Astrocyte (in vitro differentiated cells and primary cell): ENCODE measurements around the gene SETD1B. TPM values are rescaled to one million over a fixed set of nuclear protein-coding genes. Genes with fewer than 3 reads are reported as not detected.

Experiments
- DNase-seq: peaks from one replicate; pipeline ENCODE4 v3.0.0-alpha.2; 2010; ENCODE audit warnings: low read depth
- FAIRE-seq: peaks from 2 replicates; lab custom pipeline; 2011; peaks lifted over from hg19 to GRCh38; lab: Jason Lieb, UNC
- H2AFZ ChIP-seq: 2 replicates; pipeline ENCODE4 v1.6.0; 2012; ENCODE audit warnings: low read depth, low read length, inconsistent platforms
- H3K27ac ChIP-seq: 2 replicates; pipeline ENCODE4 v1.5.1; 2011; ENCODE audit warnings: low read depth, low read length, inconsistent platforms
- H3K27me3 ChIP-seq: 2 replicates; pipeline ENCODE4 v1.6.0; 2011; ENCODE audit warnings: low read length, inconsistent platforms; ENCODE audit not compliant: insufficient read depth
- H3K36me3 ChIP-seq: 2 replicates; pipeline ENCODE4 v1.5.1; 2011; ENCODE audit warnings: low read length, inconsistent platforms; ENCODE audit not compliant: insufficient read depth
- H3K4me1 ChIP-seq: 2 replicates; pipeline ENCODE4 v1.5.1; 2011; ENCODE audit warnings: low read length, inconsistent platforms; ENCODE audit not compliant: insufficient read depth
- H3K4me2 ChIP-seq: 2 replicates; pipeline ENCODE4 v1.6.0; 2012; ENCODE audit warnings: low read length, inconsistent platforms
- H3K4me3 ChIP-seq: 2 replicates; pipeline ENCODE4 v1.5.1; 2011; ENCODE audit warnings: low read depth, mild to moderate bottlenecking, low read length, inconsistent platforms; ENCODE audit not compliant: insufficient read depth
- H3K79me2 ChIP-seq: 2 replicates; pipeline ENCODE4 v1.6.0; 2012; ENCODE audit warnings: mild to moderate bottlenecking, low read length, inconsistent platforms; ENCODE audit not compliant: insufficient read depth
- H3K9ac ChIP-seq: 2 replicates; pipeline ENCODE4 v1.6.0; 2012; ENCODE audit warnings: mild to moderate bottlenecking, low read length, inconsistent platforms
- H3K9me3 ChIP-seq: 2 replicates; pipeline ENCODE4 v1.5.1; 2012; ENCODE audit warnings: low read depth, mild to moderate bottlenecking, low read length, inconsistent platforms; ENCODE audit not compliant: insufficient read depth
- H4K20me1 ChIP-seq: 2 replicates; pipeline ENCODE4 v1.6.0; 2012; ENCODE audit warnings: low read length, inconsistent platforms; ENCODE audit not compliant: insufficient read depth
- H3K27ac Mint-ChIP-seq: one replicate; pipeline ENCODE4 v1.8.0; 2021; ENCODE audit warnings: mild to moderate bottlenecking, mixed read lengths; ENCODE audit not compliant: unreplicated experiment
- H3K27me3 Mint-ChIP-seq: one replicate; pipeline ENCODE4 v1.8.0; 2021; ENCODE audit warnings: low read depth, mixed read lengths; ENCODE audit not compliant: unreplicated experiment
- H3K36me3 Mint-ChIP-seq: one replicate; pipeline ENCODE4 v1.8.0; 2021; ENCODE audit warnings: low read depth, mixed read lengths; ENCODE audit not compliant: unreplicated experiment
- H3K4me1 Mint-ChIP-seq: one replicate; pipeline ENCODE4 v1.8.0; 2021; ENCODE audit warnings: low read depth, mixed read lengths; ENCODE audit not compliant: unreplicated experiment
- H3K4me3 Mint-ChIP-seq: one replicate; pipeline ENCODE4 v1.8.0; 2021; ENCODE audit warnings: mild to moderate bottlenecking, moderate library complexity, mixed read lengths; ENCODE audit not compliant: unreplicated experiment
- H3K9me3 Mint-ChIP-seq: one replicate; pipeline ENCODE4 v1.8.0; 2021; ENCODE audit warnings: mild to moderate bottlenecking, mixed read lengths; ENCODE audit not compliant: unreplicated experiment
- CTCF ChIP-seq: IDR thresholded peaks from 2 replicates; pipeline ENCODE4 v1.5.1; 2011; ENCODE audit warnings: low read depth, mild to moderate bottlenecking, inconsistent platforms, low read length, moderate library complexity; ENCODE audit not compliant: insufficient read depth
- EZH2 ChIP-seq: IDR thresholded peaks from 2 replicates; pipeline ENCODE4 v1.6.1; 2012; ENCODE audit warnings: mild to moderate bottlenecking, low read length, inconsistent platforms; ENCODE audit not compliant: insufficient read depth
- total RNA-seq: library from RNA; stranded (reverse); gene quantifications from 2 replicates; pipeline ENCODE4 v1.2.1, GENCODE V29; 2021

SETD1B gene
- total RNA-seq, 1 donor from 2014 or later = 24.0 TPM

- Mint-ChIP-seq H3K4me1 (no peaks in the 10 kb centered on the region), H3K4me3 (no peak overlapping the region), H3K27me3 (no peaks in the 10 kb centered on the region), H3K9me3 (no peaks in the 10 kb centered on the region), H3K36me3 (peaks cover 16% of the 10 kb centered on the region), H3K27ac (no peak overlapping the region)
- Histone ChIP-seq H3K9me3 (no peaks in the 10 kb centered on the region), H3K4me1 (no peaks in the 10 kb centered on the region), H3K4me3 (no peak overlapping the region), H3K79me2 (no peaks in the 10 kb centered on the region), H3K36me3 (peaks cover 42% of the 10 kb centered on the region), H3K9ac (no peak overlapping the region), H3K27me3 (no peaks in the 10 kb centered on the region), H3K4me2 (no peak overlapping the region), H3K27ac (no peak overlapping the region), H4K20me1 (peaks cover 44% of the 10 kb centered on the region), H2AFZ (no peak overlapping the region)
- TF ChIP-seq EZH2 (no peak), CTCF (no peak)
- FAIRE-seq (no peak), DNase-seq (no peak)
These were observed 21.3 kb downstream of the SETD1B start for GRCh38 chr12:121825041-121825523.

GRCh38 chr12:121826318-121827150 is 22.7 kb downstream of the SETD1B start:
- no peak overlapping the region for H3K4me3 Mint-ChIP-seq

More at GRCh38 chr12:121826318-121827150, 22.7 kb downstream of the SETD1B start:
- FAIRE-seq (no peak), DNase-seq (no peak)
- Histone ChIP-seq H3K9ac (no peak overlapping the region), H4K20me1 (peaks cover 40% of the 10 kb centered on the region), H3K4me3 (no peak overlapping the region), H3K27ac (no peak overlapping the region), H3K4me1 (no peaks in the 10 kb centered on the region), H3K27me3 (no peaks in the 10 kb centered on the region), H3K79me2 (no peaks in the 10 kb centered on the region), H3K9me3 (no peaks in the 10 kb centered on the region), H3K4me2 (no peak overlapping the region), H2AFZ (no peak overlapping the region), H3K36me3 (peaks cover 41% of the 10 kb centered on the region)
- Mint-ChIP-seq H3K9me3 (no peaks in the 10 kb centered on the region), H3K27ac (peak overlapping the region; percentile 64), H3K4me1 (no peaks in the 10 kb centered on the region), H3K36me3 (peaks cover 14% of the 10 kb centered on the region), H3K27me3 (no peaks in the 10 kb centered on the region)
- TF ChIP-seq EZH2 = no peak
- TF ChIP-seq CTCF = no peak
